Lung (tissue), 12 donors: ENCODE measurements around the gene NSUN6. TPM values are rescaled to one million over a fixed set of nuclear protein-coding genes. Genes with fewer than 3 reads are reported as not detected.

Experiments
- ATAC-seq: fragments of 200-7000 bp; cut with Tn5 transposase; one replicate; pipeline ENCODE4 v1.9.1; 2020; ENCODE audit warnings: moderate number of reproducible peaks; ENCODE audit not compliant: insufficient read depth, low FRiP score
- DNase-seq, 3 donors: peaks; one replicate each; pipeline ENCODE4 v3.0.0-alpha.2; 2013 to 2017
- H3K27ac ChIP-seq, 2 donors: one replicate each; pipeline ENCODE4 v1.5.1; 2013; ENCODE audit warnings: mild to moderate bottlenecking in 2 of 2, moderate library complexity in 2 of 2, control low read depth in 1 of 2, inconsistent platforms in 1 of 2, low read depth in 1 of 2, low read length in 1 of 2
- H3K27me3 ChIP-seq, 3 donors: one replicate each; pipeline ENCODE4 v1.5.1; 2013; ENCODE audit warnings: low read length in 2 of 3; ENCODE audit not compliant: control insufficient read depth in 3 of 3, insufficient read depth in 3 of 3
- H3K36me3 ChIP-seq, 4 donors: one replicate each; pipeline ENCODE4 v1.5.1; 2013; ENCODE audit warnings: low read length in 4 of 4, mild to moderate bottlenecking in 1 of 4, moderate library complexity in 1 of 4; ENCODE audit not compliant: control insufficient read depth in 4 of 4, insufficient read depth in 4 of 4
- H3K4me1 ChIP-seq, 5 donors: one replicate each; pipeline ENCODE4 v1.5.1; 2013; ENCODE audit warnings: low read length in 5 of 5, mild to moderate bottlenecking in 2 of 5, moderate library complexity in 1 of 5; ENCODE audit not compliant: control insufficient read depth in 5 of 5, insufficient read depth in 5 of 5
- H3K4me3 ChIP-seq: one replicate; pipeline ENCODE4 v1.5.1; 2013; ENCODE audit warnings: mild to moderate bottlenecking, control low read depth, moderate library complexity
- H3K9ac ChIP-seq, 2 donors: one replicate each; pipeline ENCODE4 v1.5.1; 2013; ENCODE audit warnings: low read length in 2 of 2, control low read depth in 1 of 2; ENCODE audit not compliant: insufficient read depth in 1 of 2
- H3K9me3 ChIP-seq, 4 donors: one replicate each; pipeline ENCODE4 v1.5.1; 2013; ENCODE audit warnings: low read length in 3 of 4, mild to moderate bottlenecking in 1 of 4, moderate library complexity in 1 of 4; ENCODE audit not compliant: control insufficient read depth in 4 of 4, insufficient read depth in 3 of 4
- WGBS, 2 donors: extraction: QIAGEN DNeasy Blood & Tissue Kit; methylation state at CpG; one replicate each; pipeline ENCODE4 v1.1.7; 2013; 5-methylcytosine and 5-hydroxymethylcytosine counted together
- polyA plus RNA-seq, 2 donors: library from polyadenylated mRNA; stranded (reverse); fragments of 200-250 nt; gene quantifications; one replicate each; pipeline ENCODE4 v1.2.1, GENCODE V29; 2013
- total RNA-seq, 2 donors: library from RNA; depleted of rRNA in 1 of 2; stranded (reverse); fragments of >200 nt in 1 of 2; gene quantifications; one replicate each; pipeline ENCODE4 v1.2.1, GENCODE V29; 2014 to 2021
- TF ChIP-seq, protein P1 (sequence below): IDR thresholded peaks from 2 replicates; pipeline ENCODE4 v1.5.1; 2012; ENCODE audit warnings: mild to moderate bottlenecking; ENCODE audit errors: control extremely low read depth, extremely low read depth
- donor health status: control.
- donor health status: control.
- donor health status: Bipolar disorder and iron deficiency.
- donor health status: healthy.
- donor health status: DM: yes; HTN: yes; CAD: no.

NSUN6 gene
- total and polyA plus RNA-seq, 4 donors, result 4.0 to 30.5 (median 6.5) TPM

DNA sequence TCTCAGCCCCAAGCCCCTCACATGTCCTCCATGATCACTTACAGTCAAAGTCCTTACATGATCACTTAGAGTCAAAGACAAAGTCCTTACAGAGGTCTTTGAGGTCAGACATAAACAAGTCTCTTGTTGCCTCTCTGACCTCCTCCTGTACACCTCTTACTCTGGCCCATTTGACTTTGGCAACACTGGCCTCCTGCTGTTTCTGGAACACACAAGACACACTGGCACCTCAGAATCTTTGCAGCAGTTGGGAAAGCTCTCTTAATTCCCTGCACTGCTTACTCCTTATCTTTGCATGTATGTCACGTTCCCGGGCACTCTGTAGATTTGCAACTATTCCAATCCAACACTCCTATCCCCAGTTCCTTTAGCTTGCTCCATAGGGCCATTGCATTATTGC is 102.3 kb downstream of the NSUN6 start:
- DNase-seq (no peak), ATAC-seq (no peak)
- Histone ChIP-seq H3K36me3 (peaks cover 3 to 17% (median 12%) of the 10 kb centered on the region in 4 donors), H3K9ac (no peak overlapping the region), H3K4me1 (peaks cover 0 to 2% (median 0%) of the 10 kb centered on the region in 5 donors), H3K9me3 (peaks cover 0 to 3% (median 0%) of the 10 kb centered on the region in 4 donors), H3K27me3 (no peaks in the 10 kb centered on the region), H3K27ac (no peak overlapping the region), H3K4me3 (no peak overlapping the region)
- TF ChIP-seq, protein P1, sequence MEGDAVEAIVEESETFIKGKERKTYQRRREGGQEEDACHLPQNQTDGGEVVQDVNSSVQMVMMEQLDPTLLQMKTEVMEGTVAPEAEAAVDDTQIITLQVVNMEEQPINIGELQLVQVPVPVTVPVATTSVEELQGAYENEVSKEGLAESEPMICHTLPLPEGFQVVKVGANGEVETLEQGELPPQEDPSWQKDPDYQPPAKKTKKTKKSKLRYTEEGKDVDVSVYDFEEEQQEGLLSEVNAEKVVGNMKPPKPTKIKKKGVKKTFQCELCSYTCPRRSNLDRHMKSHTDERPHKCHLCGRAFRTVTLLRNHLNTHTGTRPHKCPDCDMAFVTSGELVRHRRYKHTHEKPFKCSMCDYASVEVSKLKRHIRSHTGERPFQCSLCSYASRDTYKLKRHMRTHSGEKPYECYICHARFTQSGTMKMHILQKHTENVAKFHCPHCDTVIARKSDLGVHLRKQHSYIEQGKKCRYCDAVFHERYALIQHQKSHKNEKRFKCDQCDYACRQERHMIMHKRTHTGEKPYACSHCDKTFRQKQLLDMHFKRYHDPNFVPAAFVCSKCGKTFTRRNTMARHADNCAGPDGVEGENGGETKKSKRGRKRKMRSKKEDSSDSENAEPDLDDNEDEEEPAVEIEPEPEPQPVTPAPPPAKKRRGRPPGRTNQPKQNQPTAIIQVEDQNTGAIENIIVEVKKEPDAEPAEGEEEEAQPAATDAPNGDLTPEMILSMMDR, result no peak
- 93 to 96% methylated on average over 2 of the region's 2 CpGs for WGBS, 2 donors

DNA sequence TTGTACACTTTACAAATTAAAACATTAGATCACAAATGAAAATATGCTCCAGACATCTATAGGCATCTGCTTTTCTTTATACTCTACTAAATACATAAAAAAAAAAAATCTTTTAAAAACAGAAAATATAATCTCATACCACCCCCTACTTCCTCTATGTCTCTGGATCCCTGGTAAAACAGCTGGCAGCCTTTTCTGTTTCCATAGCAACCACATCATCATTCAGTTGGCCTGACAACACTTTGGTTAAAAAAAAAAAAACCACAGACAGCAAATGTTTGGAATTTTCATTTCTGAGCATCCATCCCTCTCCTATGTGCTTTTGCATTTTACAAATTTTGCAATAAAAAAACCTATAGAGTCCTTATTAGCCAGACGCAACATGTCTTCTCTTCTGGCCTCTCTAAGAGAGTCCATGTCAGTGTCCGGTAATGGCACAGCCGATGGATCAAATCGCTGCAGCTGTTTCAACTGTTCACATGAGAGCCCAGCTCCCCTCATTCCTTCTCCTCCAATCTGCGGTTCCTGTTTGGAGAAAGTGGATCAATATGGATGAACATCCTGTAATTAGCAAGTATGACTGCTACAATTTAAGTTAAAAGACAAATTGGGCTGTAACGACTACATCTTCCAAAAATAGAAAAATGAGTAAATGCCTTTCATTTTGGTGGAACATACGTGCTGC is 105.6 kb downstream of the NSUN6 start:
- Histone ChIP-seq H3K9me3 (no peaks in the 10 kb centered on the region), H3K4me3 (no peak overlapping the region), H3K27ac (no peak overlapping the region), H3K36me3 (peaks cover 6 to 15% (median 8%) of the 10 kb centered on the region in 4 donors), H3K27me3 (no peaks in the 10 kb centered on the region), H3K9ac (no peak overlapping the region), H3K4me1 (no peaks in the 10 kb centered on the region)
- TF ChIP-seq, protein P1, result no peak
- 91 to 95% methylated on average over 7 of the region's 7 CpGs for WGBS, 2 donors
- DNase-seq, result peak; percentile 32 to 70 (median 58)
- ATAC-seq, result no peak

- TF ChIP-seq, protein P1, result no peak
- DNase-seq (no peak), ATAC-seq (no peak)
- peaks cover 8 to 26% (median 23%) of the 10 kb centered on the region in 4 donors for H3K36me3 ChIP-seq
- H3K9me3 ChIP-seq, result peaks cover 0 to 1% (median 0%) of the 10 kb centered on the region in 4 donors
- no peak overlapping the region for H3K4me3 ChIP-seq
- peak overlapping the region in 1 of 2 donors; percentile 21 for H3K27ac ChIP-seq
- no peaks in the 10 kb centered on the region for H3K4me1 ChIP-seq
- no peaks in the 10 kb centered on the region for H3K27me3 ChIP-seq
- no peak overlapping the region for H3K9ac ChIP-seq
These were observed 108.6 kb downstream of the NSUN6 start for GRCh38 chr10:18542832-18543231.
